ENCODE data around the gene TOMM6. TPM values are rescaled to one million over a fixed set of nuclear protein-coding genes. Genes with fewer than 3 reads are reported as not detected.
"Not testable (repeated sequence)": the region's sequence is repeated elsewhere in the genome, so short reads cannot be mapped to it uniquely, and the experiment has no call there.

The TOMM6 gene
- total RNA-seq, 2 donors from 2014 or later: 207 to 212 TPM

DNA sequence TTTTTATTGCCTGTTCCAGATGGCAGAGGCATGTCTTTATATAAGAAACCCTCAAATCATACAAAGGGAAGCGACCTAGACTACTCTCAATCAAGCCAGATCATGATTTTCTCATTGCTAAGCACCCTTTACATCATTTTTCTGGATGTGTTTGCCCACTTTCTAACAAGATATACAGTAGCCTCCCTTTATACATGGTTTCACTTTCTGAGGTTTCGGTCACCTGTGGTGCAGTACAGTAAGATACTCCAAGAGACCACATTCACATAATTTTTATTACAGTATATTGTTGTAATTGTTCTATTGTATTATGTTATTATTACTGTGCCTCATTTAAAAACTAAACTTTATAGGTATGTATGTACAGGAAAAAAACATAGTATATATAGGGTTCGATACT is 23.6 kb downstream of the TOMM6 start:
- Histone ChIP-seq H3K27me3 (ENCODE audit: control insufficient read depth, insufficient read depth, low read length, poor library complexity, severe bottlenecking) (no peaks in the 10 kb centered on the region), H3K9ac (ENCODE audit: extremely low read depth, low read length, poor library complexity, severe bottlenecking) (no peak overlapping the region), H3K4me1 (ENCODE audit: control insufficient read depth, insufficient read depth, low read length) (no peaks in the 10 kb centered on the region), H3K9me3 (ENCODE audit: control insufficient read depth, low read length) (no peaks in the 10 kb centered on the region), H3K27ac (ENCODE audit: low read depth, low read length) (no peak overlapping the region), H3K36me3 (ENCODE audit: control insufficient read depth, insufficient read depth, low read length) (no peaks in the 10 kb centered on the region), H3K4me3 (ENCODE audit: low read length) (no peak overlapping the region)
- Mint-ChIP-seq H3K4me1 (no peaks in the 10 kb centered on the region), H3K9me3 (no peaks in the 10 kb centered on the region), H3K27ac (no peak overlapping the region), H3K36me3 (ENCODE audit: low read depth) (peaks cover 5% of the 10 kb centered on the region), H3K27me3 (ENCODE audit: insufficient read depth) (no peaks in the 10 kb centered on the region), H3K4me3 (no peak overlapping the region)
- TF ChIP-seq, protein P1, sequence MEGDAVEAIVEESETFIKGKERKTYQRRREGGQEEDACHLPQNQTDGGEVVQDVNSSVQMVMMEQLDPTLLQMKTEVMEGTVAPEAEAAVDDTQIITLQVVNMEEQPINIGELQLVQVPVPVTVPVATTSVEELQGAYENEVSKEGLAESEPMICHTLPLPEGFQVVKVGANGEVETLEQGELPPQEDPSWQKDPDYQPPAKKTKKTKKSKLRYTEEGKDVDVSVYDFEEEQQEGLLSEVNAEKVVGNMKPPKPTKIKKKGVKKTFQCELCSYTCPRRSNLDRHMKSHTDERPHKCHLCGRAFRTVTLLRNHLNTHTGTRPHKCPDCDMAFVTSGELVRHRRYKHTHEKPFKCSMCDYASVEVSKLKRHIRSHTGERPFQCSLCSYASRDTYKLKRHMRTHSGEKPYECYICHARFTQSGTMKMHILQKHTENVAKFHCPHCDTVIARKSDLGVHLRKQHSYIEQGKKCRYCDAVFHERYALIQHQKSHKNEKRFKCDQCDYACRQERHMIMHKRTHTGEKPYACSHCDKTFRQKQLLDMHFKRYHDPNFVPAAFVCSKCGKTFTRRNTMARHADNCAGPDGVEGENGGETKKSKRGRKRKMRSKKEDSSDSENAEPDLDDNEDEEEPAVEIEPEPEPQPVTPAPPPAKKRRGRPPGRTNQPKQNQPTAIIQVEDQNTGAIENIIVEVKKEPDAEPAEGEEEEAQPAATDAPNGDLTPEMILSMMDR (conservative IDR thresholded peaks at IDR 0.05): no peak
- WGBS, 2 experiments (ENCODE audit: insufficient coverage in 1 of 2, insufficient read length in 1 of 2): 90 to 98% methylated on average over 1 to 3 of the region's 3 CpGs
- DNase-seq: no peak

GRCh38 chr6:41811946-41812345 is 24.5 kb downstream of the TOMM6 start:
- not testable (repeated sequence) for H3K9me3 Mint-ChIP-seq; H3K4me1 Mint-ChIP-seq; H3K4me3 ChIP-seq (ENCODE audit: low read length); H3K36me3 Mint-ChIP-seq (ENCODE audit: low read depth); H3K9me3 ChIP-seq (ENCODE audit: control insufficient read depth, low read length); H3K27ac ChIP-seq (ENCODE audit: low read depth, low read length); H3K4me1 ChIP-seq (ENCODE audit: control insufficient read depth, insufficient read depth, low read length); H3K27me3 Mint-ChIP-seq (ENCODE audit: insufficient read depth); H3K9ac ChIP-seq (ENCODE audit: extremely low read depth, low read length, poor library complexity, severe bottlenecking); DNase-seq; H3K4me3 Mint-ChIP-seq; H3K27me3 ChIP-seq (ENCODE audit: control insufficient read depth, insufficient read depth, low read length, poor library complexity, severe bottlenecking); H3K36me3 ChIP-seq (ENCODE audit: control insufficient read depth, insufficient read depth, low read length); H3K27ac Mint-ChIP-seq
- WGBS, 2 experiments (ENCODE audit: insufficient coverage in 1 of 2, insufficient read length in 1 of 2): 88 to 95% methylated on average over 6 to 13 of the region's 13 CpGs

- 84 to 88% methylated on average over 2 of the region's 2 CpGs for WGBS, 2 experiments (ENCODE audit: insufficient coverage in 1 of 2, insufficient read length in 1 of 2)
- Histone ChIP-seq H3K4me1 (ENCODE audit: control insufficient read depth, insufficient read depth, low read length) (no peaks in the 10 kb centered on the region), H3K36me3 (ENCODE audit: control insufficient read depth, insufficient read depth, low read length) (no peaks in the 10 kb centered on the region), H3K9me3 (ENCODE audit: control insufficient read depth, low read length) (no peaks in the 10 kb centered on the region), H3K9ac (ENCODE audit: extremely low read depth, low read length, poor library complexity, severe bottlenecking) (no peak overlapping the region), H3K27ac (ENCODE audit: low read depth, low read length) (no peak overlapping the region), H3K4me3 (ENCODE audit: low read length) (no peak overlapping the region), H3K27me3 (ENCODE audit: control insufficient read depth, insufficient read depth, low read length, poor library complexity, severe bottlenecking) (no peaks in the 10 kb centered on the region)
- peaks cover 2% of the 10 kb centered on the region for H3K36me3 Mint-ChIP-seq (ENCODE audit: low read depth)
- H3K27ac Mint-ChIP-seq: no peak overlapping the region
- no peaks in the 10 kb centered on the region for H3K9me3 Mint-ChIP-seq
- DNase-seq: no peak
- H3K4me3 Mint-ChIP-seq: no peak overlapping the region
- TF ChIP-seq, protein P1 (conservative IDR thresholded peaks at IDR 0.05): no peak
- peaks cover 4% of the 10 kb centered on the region for H3K4me1 Mint-ChIP-seq
- no peaks in the 10 kb centered on the region for H3K27me3 Mint-ChIP-seq (ENCODE audit: insufficient read depth)
Observed at GRCh38 chr6:41813469-41813868, 26.0 kb downstream of the TOMM6 start.

GRCh38 chr6:41813956-41814355 is 26.5 kb downstream of the TOMM6 start:
- H3K4me1 ChIP-seq (ENCODE audit: control insufficient read depth, insufficient read depth, low read length): no peaks in the 10 kb centered on the region
- H3K4me1 Mint-ChIP-seq: peaks cover 5% of the 10 kb centered on the region
- H3K27ac ChIP-seq (ENCODE audit: low read depth, low read length): no peak overlapping the region
- H3K9me3 ChIP-seq (ENCODE audit: control insufficient read depth, low read length): no peaks in the 10 kb centered on the region
- H3K9me3 Mint-ChIP-seq: no peaks in the 10 kb centered on the region
- no peaks in the 10 kb centered on the region for H3K27me3 Mint-ChIP-seq (ENCODE audit: insufficient read depth)
- H3K36me3 ChIP-seq (ENCODE audit: control insufficient read depth, insufficient read depth, low read length): no peaks in the 10 kb centered on the region
- TF ChIP-seq, protein P1 (conservative IDR thresholded peaks at IDR 0.05): no peak
- no peak overlapping the region for H3K9ac ChIP-seq (ENCODE audit: extremely low read depth, low read length, poor library complexity, severe bottlenecking)
- no peak overlapping the region for H3K4me3 Mint-ChIP-seq
- H3K4me3 ChIP-seq (ENCODE audit: low read length): no peak overlapping the region
- no peak overlapping the region for H3K27ac Mint-ChIP-seq
- 94% methylated on average over 2 of the region's 2 CpGs; no CpG with 5 or more reads in 1 of the 2 experiments for WGBS, 2 experiments (ENCODE audit: insufficient coverage in 1 of 2, insufficient read length in 1 of 2)
- peaks cover 2% of the 10 kb centered on the region for H3K36me3 Mint-ChIP-seq (ENCODE audit: low read depth)
- DNase-seq: no peak
- H3K27me3 ChIP-seq (ENCODE audit: control insufficient read depth, insufficient read depth, low read length, poor library complexity, severe bottlenecking): no peaks in the 10 kb centered on the region

Data from endodermal cell (in vitro differentiated cells).